ENCODE measurements around the gene PLXDC2.

PLXDC2 gene

GRCh38 chr10:19862811-19863515, 46.7 kb downstream of the PLXDC2 start:
- DNase-seq: no peak

DNA sequence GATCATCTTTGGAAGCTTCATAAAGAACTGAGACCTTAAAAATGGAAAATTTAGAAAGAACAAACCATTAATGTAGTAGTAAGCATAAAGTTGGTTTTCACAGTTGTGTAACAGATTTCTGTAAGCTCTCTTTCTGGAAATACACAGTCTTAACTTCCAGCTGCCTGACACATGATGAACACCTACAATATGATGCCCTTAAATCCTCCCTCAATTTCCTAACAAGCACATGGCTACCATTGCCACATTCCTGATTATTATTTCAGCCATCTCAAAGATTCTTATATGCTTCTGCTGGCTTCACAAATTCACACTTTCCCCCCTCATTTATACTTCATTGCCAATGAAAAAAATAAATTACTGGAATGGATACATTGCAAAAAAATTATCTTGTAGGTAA, 49.4 kb downstream of the PLXDC2 start:
- DNase-seq: no peak

DNA sequence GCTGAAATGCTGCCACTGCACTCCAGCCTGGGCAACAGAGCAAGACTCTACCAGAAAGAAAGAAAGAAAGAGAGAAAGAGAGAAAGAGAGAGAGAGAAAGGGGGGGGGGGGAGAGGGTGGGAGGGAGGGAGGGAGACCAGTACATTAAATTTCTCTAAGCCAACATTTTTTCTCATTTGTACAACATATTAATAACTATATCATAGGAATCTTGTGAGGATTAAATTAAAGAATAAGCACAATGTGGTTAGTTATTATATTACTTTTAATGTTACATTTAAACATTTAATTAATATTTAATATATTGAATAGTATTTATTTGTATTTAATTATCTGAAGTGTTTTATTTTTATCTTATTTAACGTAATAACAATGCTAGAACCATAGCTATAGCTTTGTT, 53.1 kb downstream of the PLXDC2 start:
- DNase-seq: no peak

DNA sequence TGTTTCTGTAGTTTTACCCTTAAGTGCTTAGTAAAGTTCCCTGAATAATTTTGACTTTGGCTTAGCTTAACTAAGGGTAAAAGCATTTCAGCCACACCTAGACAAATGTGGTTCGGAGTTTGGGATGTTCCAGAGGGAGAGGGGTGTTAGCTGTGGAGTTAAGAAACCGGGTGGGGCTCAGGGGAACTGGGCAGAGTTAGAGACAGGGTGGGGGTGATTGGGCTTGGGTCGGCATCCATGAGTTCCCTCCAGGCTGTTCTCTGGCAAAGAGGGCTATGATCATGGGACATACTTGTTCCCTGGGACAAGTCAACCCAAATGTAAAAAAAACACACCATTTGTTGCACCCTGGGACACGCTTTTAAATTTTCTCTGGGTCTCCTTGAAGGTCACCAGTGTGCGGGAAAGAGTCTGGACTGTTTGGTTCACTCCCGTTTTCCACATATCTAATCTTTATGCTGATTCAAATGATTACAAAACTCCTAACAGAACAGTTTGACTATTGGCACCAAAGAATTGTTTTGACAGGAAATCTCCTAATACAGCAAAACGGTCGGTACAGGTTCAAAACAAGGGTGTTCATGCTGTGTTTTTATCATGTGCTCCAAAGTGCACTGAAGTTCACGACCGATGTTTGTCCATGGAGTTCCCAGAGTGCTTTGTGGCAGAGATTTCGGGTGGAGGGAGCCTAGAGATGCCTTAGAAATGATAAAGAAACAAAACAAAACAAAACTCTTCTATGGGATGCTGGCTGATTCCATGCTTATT, 56.5 kb downstream of the PLXDC2 start:
- DNase-seq: no peak

DNA sequence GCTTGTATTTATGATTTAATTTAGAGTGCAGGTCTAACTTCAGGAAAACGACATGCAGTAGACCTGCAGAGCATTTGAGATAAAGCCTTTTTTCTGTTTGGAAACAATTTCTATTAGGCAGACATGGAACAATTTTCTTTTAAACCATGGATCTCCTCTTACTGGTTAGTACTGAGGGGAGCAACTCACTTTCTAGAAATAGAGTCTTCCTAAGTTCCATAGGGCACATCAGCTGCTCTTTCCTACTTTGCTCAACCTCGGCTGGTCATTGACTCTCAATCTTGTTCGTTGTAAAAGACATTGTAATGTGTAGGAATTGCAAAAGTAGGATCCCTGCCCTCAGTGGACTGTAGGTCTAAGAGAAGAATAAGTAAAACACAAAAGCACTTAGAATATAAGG, 58.0 kb downstream of the PLXDC2 start:
- no peak for DNase-seq

GRCh38 chr10:19874791-19875190, 58.6 kb downstream of the PLXDC2 start:
- DNase-seq: no peak

DNA sequence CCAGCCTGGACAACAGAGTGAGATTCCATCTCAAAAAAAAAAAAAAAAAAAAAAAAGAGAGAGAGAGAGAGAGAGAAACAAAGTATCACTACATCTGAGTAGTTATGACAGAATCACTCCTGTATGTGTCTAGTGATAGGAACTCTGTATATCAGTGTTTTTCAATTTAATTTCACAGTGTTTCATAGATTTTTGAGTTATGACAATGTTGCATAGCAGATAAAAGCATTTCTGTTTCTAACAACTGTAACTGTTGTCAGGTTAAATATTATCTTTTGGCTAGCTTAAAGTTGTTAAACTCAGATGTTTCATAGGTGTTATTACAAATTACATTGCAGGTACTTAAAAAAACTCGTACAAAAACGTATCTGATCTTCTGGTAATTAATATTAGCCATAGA, 60.3 kb downstream of the PLXDC2 start:
- DNase-seq: no peak

- DNase-seq: no peak
Observed at GRCh38 chr10:19877466-19878255, 61.4 kb downstream of the PLXDC2 start.

- DNase-seq: no peak
Observed at GRCh38 chr10:19882621-19883020, 66.4 kb downstream of the PLXDC2 start.

DNA sequence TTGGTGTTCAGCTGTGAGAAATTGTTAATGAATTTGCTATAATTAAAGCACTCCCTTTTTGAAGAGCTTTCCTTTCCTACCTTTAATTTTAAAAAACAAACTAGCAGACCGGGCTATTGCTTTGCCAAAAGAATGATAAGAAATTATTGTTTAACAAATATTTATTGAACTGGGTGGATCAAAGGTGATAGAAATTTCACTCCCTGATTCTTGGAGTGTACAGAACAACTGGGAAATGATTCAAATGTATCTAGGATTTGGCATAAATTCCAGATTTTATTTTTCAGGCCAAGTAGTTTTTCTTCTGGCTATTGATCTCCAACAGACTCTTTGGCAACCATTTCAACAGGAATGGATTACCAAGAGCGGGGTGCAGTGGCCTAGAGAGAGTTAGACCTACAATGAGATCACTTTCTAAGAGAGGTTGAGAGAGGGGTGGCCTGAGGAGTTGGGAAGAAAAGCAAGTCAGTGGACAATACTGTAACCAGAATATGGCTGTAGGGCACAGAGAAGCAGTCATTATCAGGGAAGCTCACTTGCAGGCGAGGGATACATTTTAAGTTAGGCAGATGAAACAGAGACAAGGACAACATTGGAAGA, 71.9 kb downstream of the PLXDC2 start:
- no peak for DNase-seq

DNA sequence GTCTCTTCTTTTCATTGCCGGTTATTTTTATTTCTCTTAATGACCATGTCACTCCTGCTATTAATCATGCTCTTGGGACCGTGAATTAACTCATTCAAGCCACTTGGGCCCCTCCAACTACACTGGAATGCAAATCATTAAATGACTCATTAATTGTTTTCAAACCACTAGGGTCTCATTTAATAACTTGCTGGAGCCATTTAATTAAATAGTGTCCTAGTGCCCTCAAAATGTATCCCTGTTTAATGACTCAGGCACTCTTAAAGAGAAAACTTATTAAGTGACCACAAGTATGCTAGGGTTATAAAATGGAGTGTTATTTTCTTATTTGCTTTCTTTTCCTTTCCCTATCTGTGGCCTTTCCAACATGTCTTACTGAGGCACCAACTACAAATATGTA, 73.0 kb downstream of the PLXDC2 start:
- DNase-seq: peak; percentile 66

DNA sequence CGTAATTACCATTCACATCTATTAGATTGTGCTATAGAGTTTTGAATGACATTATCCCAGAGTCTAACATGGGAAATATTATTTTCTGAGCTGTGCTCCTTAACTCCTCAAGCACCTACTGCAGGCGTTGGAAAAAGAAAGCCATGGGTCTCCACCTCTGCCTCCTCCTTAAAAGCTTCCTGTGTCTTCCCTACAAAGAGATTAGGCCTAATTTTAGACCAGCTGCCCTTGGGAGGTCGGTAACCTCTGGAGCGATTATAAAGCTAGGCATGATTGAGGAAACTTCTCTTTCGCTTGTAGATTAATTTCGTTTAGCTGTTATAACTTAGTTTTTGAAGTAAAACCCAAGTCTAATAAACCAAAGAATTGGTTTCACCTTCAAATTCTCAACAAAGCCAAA, 75.2 kb downstream of the PLXDC2 start:
- peak; percentile 29 for DNase-seq

DNA sequence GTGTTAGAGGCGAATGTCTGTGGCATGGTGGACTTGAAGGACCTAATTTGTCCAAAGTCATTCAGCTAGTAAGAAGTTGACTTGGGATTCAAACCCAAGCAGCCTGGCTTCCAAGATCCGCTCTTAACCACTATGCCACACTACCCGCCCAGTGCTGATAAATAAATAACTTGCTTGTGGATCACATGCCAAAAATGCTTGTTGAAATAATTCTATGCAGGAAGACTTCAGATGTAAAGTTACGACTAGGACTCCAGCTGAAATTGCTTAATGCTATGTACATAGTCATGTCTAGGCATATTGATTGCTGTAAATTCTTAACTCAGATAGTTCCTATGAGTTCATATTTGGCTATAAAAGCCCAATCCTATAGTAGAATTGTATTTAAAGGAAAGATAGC, 76.0 kb downstream of the PLXDC2 start:
- DNase-seq: no peak

DNA sequence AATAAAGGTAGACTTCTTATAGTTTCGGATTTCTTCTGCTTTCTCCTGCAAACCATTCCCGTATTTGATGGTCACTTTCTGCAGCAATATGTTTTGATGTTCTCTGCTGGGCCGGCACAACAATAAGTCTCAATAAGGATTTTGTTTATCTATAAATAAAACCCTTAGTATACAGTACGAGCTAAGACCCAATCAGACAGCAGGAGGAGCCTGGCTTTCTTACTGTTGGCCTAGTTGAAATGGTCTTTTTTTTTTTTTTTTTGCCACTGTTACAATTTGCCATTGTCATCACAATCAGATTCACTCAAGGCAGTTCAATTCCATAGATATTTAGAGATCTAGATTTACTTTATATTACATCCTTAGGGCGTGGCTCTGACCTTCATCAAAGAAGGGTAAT, 76.4 kb downstream of the PLXDC2 start:
- DNase-seq: no peak

- DNase-seq: no peak
Observed at GRCh38 chr10:19895500-19895899, 79.3 kb downstream of the PLXDC2 start.

GRCh38 chr10:19902456-19902855, 86.2 kb downstream of the PLXDC2 start:
- DNase-seq: no peak

DNA sequence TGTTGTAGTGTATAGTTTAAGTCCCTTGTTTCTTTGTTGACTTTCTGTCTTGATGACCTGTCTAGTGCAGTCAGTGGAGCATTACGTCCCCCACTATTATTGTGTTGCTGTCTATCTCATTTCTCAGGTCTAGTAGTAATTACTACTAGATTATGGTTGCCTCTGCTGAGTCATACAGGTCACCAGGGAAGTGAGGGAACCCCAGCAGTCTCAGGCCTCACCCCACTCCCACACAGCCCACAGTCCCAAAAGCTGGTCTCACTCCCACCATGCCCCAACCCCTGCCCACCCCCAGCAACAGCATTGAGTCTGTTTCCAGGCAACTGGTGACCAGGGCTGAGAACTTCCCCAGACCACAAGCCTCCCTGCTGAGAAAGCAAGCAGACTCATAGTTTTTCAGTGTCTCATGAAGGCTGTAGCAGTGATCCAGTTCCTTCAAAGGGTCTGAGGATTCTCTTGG, 88.0 kb downstream of the PLXDC2 start:
- no peak for DNase-seq

- DNase-seq: no peak
Observed at GRCh38 chr10:19906108-19906791, 90.0 kb downstream of the PLXDC2 start.

- DNase-seq: no peak
Observed at GRCh38 chr10:19908991-19909696, 92.9 kb downstream of the PLXDC2 start.

DNA sequence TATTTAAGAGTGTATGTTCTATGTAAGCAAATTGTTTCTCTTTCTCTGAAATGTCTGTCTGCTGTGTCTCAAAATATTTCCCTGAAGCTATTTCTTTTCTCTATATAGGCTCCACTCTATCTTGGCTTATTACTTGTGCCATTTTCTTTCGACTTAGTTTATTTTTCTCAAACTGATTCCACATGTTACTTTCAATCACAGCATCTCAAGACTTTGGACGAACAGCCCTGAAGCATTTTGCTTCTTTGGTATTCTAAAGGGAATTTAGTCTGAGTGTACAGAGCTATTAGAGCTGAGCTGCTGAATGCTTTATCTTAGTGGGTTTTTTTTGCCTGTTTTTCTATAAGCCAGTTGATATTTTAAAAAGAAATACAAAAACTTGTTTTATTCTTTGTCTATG, 95.7 kb downstream of the PLXDC2 start:
- DNase-seq: no peak

GRCh38 chr10:19913987-19914386, 97.8 kb downstream of the PLXDC2 start:
- DNase-seq: no peak

- DNase-seq: no peak
Observed at GRCh38 chr10:19915125-19915524, 98.9 kb downstream of the PLXDC2 start.
